Inferior parietal cortex (tissue), 1 donor: Measurements from ENCODE around the gene CHMP4B.

Experiments
- DNase-seq: peaks from one replicate; pipeline ENCODE4 v3.0.0-alpha.2; 2016; ENCODE audit errors: extremely low spot score

Gene CHMP4B

DNA sequence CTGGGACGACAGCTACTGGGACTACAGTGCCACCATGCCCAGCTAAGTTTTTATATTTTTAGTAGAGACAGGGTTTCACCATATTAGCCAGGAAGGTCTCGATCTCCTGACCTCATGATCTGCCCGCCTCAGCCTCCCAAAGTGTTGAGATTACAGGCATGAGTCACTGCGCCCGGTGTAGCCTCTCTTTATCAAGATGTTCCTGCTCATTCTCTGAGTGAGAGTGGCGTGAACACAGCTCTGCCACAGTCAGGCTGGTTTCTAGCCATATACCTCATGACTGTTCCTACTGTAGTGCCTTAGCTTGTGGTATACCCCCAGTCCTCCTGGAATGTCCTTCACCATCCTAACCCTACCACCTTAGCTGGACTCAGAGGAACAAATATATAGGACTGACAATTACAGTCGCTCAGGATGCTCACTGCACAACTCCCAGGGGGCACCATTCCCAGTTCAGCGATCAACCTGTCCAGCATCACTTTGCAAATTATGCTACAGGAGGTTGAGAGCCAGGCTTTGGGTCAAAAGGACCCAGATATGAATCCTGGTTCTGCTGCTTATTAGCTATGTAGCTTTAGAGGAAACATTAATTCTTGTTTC is 86.3 kb downstream of the CHMP4B start:
- no peak for DNase-seq

- DNase-seq, result no peak
These were observed 88.0 kb downstream of the CHMP4B start for GRCh38 chr20:33899106-33899505.

- DNase-seq, result no peak
These were observed 89.5 kb downstream of the CHMP4B start for GRCh38 chr20:33900521-33901131.

GRCh38 chr20:33901132-33901523 is 90.0 kb downstream of the CHMP4B start:
- DNase-seq, result no peak

DNA sequence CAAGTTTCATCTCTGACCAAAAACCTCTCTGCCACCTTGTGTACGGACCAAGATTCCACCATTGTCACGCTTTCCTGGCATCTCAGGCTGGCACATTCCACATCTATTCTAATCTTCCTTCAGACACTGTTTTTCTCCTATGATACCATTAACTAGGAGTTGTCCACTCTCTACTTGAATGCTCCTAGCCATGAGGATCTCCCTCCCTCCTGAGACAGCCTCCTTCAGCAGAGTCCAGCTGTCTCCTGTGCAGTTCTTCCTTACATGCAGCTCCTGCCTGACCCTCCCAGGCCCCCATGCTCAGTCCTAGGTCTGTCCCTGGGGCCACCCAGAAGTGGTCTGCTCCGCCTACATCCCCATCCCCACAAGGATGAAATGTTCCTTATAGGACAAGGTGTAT is 90.9 kb downstream of the CHMP4B start:
- DNase-seq, result no peak
